Transverse colon (tissue), 4 donors: ENCODE results near the gene TMED1. TPM values are rescaled to one million over a fixed set of nuclear protein-coding genes. Genes with fewer than 3 reads are reported as not detected.

Source experiments
- DNase-seq: peaks from one replicate; pipeline ENCODE4 v3.0.0-alpha.2; 2019
- H3K27ac ChIP-seq, 4 donors: fragments of 200-600 bp; sonication (generic); 2 replicates each; pipeline ENCODE4 v1.5.1; 2016 to 2018; ENCODE audit warnings: inconsistent platforms in 4 of 4
- H3K27me3 ChIP-seq: fragments of 200-600 bp; sonication (generic); 2 replicates; pipeline ENCODE4 v1.5.1; 2017; ENCODE audit warnings: inconsistent platforms
- H3K36me3 ChIP-seq, 4 donors: fragments of 200-600 bp; sonication (generic); 2 replicates each; pipeline ENCODE4 v1.5.1; 2017 to 2019; ENCODE audit warnings: inconsistent platforms in 4 of 4
- H3K4me1 ChIP-seq, 4 donors: fragments of 200-600 bp; sonication (generic); 2 replicates each; pipeline ENCODE4 v1.5.1; 2017 to 2020; ENCODE audit warnings: inconsistent platforms in 4 of 4
- H3K4me3 ChIP-seq, 4 donors: fragments of 200-600 bp; sonication (generic); 1 replicate in 1 of 4; 2 replicates in 3 of 4; pipeline versions ENCODE4 v1.5.1 to v1.6.1; 2017 to 2019; ENCODE audit warnings: inconsistent platforms in 4 of 4
- H3K9me3 ChIP-seq, 2 donors: fragments of 200-600 bp; sonication (generic); 2 replicates each; pipeline ENCODE4 v1.5.1; 2017 to 2019; ENCODE audit warnings: inconsistent platforms in 2 of 2
- EP300 ChIP-seq: sonication (generic); formaldehyde crosslinking; IDR thresholded peaks from one replicate; pipeline ENCODE4 v1.6.1; 2017; ENCODE audit warnings: antibody characterized with exemption, low read depth
- POLR2A ChIP-seq: fragments of 450-650 bp; IDR thresholded peaks from one replicate; pipeline ENCODE4 v1.6.1; 2016; ENCODE audit warnings: antibody characterized with exemption, mild to moderate bottlenecking, moderate library complexity
- POLR2AphosphoS5 ChIP-seq, 3 donors: sonication (generic); formaldehyde crosslinking; IDR thresholded peaks; one replicate each; pipeline ENCODE4 v1.6.1; 2016; ENCODE audit warnings: antibody characterized with exemption in 3 of 3
- whole genome bisulfite sequencing, 2 donors: methylation state at CpG; one replicate each; pipeline ENCODE4 v1.1.5; 2018; ENCODE audit warnings: low coverage in 1 of 2; 5-methylcytosine and 5-hydroxymethylcytosine counted together
- in situ Hi-C, 4 donors: fragments of 200-750 bp; cut with MboI; loops; one replicate each; pipeline versions ENCODE4 v1.15.0 to v1.15.1; 2017; ENCODE audit warnings: low sequenced_read_pairs in 3 of 4, low pct_ligation_motif_present in 1 of 4, low pct_unique_long_range_greater_than_20kb in 1 of 4
- intact Hi-C: fragments of 100-400 bp; cut with DNase I; formaldehyde crosslinking; loops from one replicate; pipeline ENCODE4 v1.15.1; 2023; ENCODE audit warnings: low total_unique reads
- total RNA-seq, 4 donors: library from RNA; depleted of rRNA; stranded (reverse); fragments of >200 nt; gene quantifications; one replicate each; pipeline ENCODE4 v1.1.0, GENCODE V29; 2016
- TF ChIP-seq, protein P1 (sequence below), 5 experiments: fragments of 200-600 bp in 3 of 5; fragments of 450-650 bp in 2 of 5; sonication (generic) in 3 of 5; IDR thresholded peaks; 1 replicate in 2 of 5; 2 replicates in 3 of 5; pipeline ENCODE4 v1.5.1; 2016 to 2017; ENCODE audit warnings: antibody characterized with exemption in 5 of 5, inconsistent platforms in 3 of 5, mild to moderate bottlenecking in 2 of 5, moderate library complexity in 1 of 5

The TMED1 gene, protein sequence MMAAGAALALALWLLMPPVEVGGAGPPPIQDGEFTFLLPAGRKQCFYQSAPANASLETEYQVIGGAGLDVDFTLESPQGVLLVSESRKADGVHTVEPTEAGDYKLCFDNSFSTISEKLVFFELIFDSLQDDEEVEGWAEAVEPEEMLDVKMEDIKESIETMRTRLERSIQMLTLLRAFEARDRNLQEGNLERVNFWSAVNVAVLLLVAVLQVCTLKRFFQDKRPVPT
- 10 to 100 TPM in 3 of 4 donors, 1 to 10 TPM in 1; 2.8 to 40.4 (median 24.4) TPM for total RNA-seq

DNA sequence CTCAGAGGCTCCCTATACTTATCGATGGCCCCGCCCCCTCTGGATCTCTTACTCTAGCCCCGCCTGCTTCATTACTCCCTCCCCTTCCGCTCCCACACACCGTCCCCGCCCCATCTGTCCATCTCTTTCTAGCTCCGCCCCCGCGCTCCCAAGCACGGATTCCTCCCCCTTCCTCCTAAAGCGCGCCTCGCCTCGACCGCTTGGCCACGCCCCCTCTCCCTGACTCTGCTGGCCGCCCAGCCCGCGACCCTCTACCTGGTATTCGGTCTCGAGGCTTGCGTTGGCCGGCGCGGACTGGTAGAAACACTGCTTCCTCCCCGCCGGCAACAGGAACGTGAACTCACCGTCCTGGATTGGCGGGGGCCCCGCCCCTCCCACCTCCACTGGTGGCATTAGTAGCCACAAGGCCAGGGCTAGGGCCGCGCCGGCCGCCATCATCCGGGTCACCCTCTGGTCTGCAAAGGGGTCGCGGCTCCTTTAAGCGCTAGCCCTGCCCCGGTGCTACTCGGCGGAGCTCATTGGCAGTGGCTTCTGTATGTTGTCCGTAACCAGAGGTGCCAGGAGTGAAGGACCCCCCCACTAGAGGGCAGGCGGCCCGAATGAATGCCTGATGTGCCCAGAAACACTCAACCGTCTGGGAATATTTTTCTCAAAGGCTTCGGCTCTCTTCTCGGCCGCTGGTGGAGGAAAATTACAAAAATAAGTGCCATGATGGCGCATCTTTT lies at the start of gene TMED1:
Gene TMED1, minus strand, starts transcription at position 459 of the 725 bp plus-strand sequence. Its CDS starts 21 bp downstream, at position 438.
- peaks cover 0 to 7% (median 5%) of the 10 kb centered on the region in 4 donors for H3K4me1 ChIP-seq
- peak within 1 kb of the TSS; percentile 56 to 66 (median 60) for H3K4me3 ChIP-seq
- in situ Hi-C loops: no loop called here
- DNase-seq: peak; percentile 100
- WGBS, 2 donors: 1% methylated on average over 37 of the region's 50 CpGs; no CpG with 5 or more reads in 1 of the 2 donors
- TF ChIP-seq POLR2A (peak; percentile 75), POLR2AphosphoS5 (IDR thresholded peaks at IDR 0.05) (peak in 2 of 3 donors; percentile 48 to 64), EP300 (no peak)
- TF ChIP-seq, protein P1, sequence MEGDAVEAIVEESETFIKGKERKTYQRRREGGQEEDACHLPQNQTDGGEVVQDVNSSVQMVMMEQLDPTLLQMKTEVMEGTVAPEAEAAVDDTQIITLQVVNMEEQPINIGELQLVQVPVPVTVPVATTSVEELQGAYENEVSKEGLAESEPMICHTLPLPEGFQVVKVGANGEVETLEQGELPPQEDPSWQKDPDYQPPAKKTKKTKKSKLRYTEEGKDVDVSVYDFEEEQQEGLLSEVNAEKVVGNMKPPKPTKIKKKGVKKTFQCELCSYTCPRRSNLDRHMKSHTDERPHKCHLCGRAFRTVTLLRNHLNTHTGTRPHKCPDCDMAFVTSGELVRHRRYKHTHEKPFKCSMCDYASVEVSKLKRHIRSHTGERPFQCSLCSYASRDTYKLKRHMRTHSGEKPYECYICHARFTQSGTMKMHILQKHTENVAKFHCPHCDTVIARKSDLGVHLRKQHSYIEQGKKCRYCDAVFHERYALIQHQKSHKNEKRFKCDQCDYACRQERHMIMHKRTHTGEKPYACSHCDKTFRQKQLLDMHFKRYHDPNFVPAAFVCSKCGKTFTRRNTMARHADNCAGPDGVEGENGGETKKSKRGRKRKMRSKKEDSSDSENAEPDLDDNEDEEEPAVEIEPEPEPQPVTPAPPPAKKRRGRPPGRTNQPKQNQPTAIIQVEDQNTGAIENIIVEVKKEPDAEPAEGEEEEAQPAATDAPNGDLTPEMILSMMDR (IDR thresholded peaks at IDR 0.05): peak; percentile 34 to 88 (median 50)
- peak within 1 kb of the TSS; percentile 93 to 99 (median 98) for H3K27ac ChIP-seq
- no peaks in the 10 kb centered on the region for H3K9me3 ChIP-seq
- H3K27me3 ChIP-seq: no peaks in the 10 kb centered on the region
- intact Hi-C loops: loop anchor here (2.0 kb wide), 1 partner anchor 267 kb away; the partner anchor contains the start of gene CDKN2D
- H3K36me3 ChIP-seq: peaks cover 0 to 9% (median 4%) of the 10 kb centered on the region in 4 donors

DNA sequence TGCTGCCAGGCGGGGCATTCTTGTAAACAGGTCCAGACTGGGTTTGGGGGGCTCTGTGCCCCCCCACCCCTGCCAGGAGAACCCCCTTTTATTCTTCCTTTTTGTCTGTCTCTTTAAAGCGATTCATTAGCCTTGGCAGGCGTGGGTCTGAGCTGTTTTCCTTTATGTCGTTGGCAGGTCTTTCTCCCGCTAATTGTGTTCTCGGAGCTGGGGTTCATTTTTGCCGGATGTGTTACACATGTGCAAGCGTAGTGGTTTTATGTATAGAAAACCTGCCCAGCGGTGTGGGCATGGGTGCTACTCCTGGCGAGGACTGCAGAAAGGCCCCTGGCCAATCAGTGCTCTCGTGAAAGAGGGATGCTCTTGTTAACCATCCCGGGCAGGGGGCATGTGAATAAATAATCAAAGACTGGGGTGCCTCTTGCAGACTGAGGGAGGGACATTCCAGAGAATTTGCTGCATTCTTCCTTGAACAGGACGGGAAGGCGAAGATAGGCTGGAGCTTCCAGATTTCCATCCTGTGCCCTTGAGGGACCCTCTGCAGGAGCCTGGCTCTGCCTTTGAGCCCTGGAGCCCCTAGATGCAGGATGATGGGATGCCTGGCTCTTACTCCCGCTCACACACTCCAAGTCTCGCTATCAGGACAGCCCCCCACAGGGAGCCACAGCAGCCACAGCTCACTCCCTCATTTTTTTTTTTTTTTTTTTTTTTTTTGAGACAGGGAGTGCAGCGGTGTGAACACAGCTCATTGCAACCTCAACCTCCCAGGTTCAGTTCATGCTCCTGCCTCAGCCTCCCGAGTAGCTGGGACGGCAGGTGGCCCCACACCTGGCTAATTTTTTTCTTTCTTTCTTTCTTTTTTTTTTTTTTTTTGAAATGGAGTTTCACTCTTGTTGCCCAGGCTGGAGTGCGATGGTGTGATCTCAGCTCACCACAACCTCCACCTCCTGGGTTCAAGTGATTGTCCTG lies 49.5 kb upstream of the TMED1 start:
- Histone ChIP-seq H3K4me1 (peaks cover 8 to 52% (median 31%) of the 10 kb centered on the region in 4 donors), H3K36me3 (no peaks in the 10 kb centered on the region), H3K4me3 (no peak overlapping the region), H3K27ac (peak overlapping the region; percentile 33 to 75 (median 64)), H3K27me3 (no peaks in the 10 kb centered on the region), H3K9me3 (no peaks in the 10 kb centered on the region)
- TF ChIP-seq EP300 (no peak), POLR2A (no peak), POLR2AphosphoS5 (IDR thresholded peaks at IDR 0.05) (no peak)
- TF ChIP-seq, protein P1 (IDR thresholded peaks at IDR 0.05): no peak
- in situ Hi-C loops: no loop called here
- 72 to 78% methylated on average over 8 to 20 of the region's 20 CpGs for WGBS, 2 donors
- intact Hi-C loops: no loop called here
- DNase-seq: no peak

DNA sequence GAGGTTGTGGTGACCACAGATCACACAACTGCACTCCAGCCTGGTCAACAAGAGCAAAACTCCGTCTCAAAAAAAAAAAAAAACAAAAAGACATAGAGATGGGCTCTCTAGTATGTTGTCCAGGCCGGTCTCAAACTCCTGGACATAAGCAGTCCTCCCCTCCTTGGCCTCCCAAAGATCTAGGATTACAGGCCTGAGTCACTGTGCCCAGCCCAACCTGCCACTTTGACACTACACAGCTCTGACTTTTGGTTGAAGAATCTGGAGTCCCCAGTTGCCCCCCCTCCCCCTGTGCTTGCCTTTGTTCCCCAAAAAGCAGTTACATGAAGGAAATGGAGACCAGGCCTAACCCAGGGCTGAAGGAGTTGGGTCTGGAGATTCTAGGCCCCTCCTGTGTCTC lies 48.3 kb upstream of the TMED1 start:
- Histone ChIP-seq H3K4me3 (no peak overlapping the region), H3K4me1 (peaks cover 8 to 54% (median 34%) of the 10 kb centered on the region in 4 donors), H3K36me3 (no peaks in the 10 kb centered on the region), H3K9me3 (no peaks in the 10 kb centered on the region), H3K27ac (peak overlapping the region; percentile 33 to 75 (median 64)), H3K27me3 (no peaks in the 10 kb centered on the region)
- intact Hi-C loops: no loop called here
- peak; percentile 30 for DNase-seq
- WGBS, 2 donors: 55 to 66% methylated on average over 2 of the region's 2 CpGs
- TF ChIP-seq EP300 (no peak), POLR2AphosphoS5 (IDR thresholded peaks at IDR 0.05) (peak in 2 of 3 donors; percentile 15 to 16), POLR2A (no peak)
- TF ChIP-seq, protein P1 (IDR thresholded peaks at IDR 0.05): no peak
- in situ Hi-C loops: no loop called here
